Common myeloid progenitor, CD34-positive (primary cell): ENCODE results near the gene MIOX.

Experiments used
- CTCF ChIA-PET: fragments of 350-600 bp; sonication (Branson Sonifier 250); formaldehyde crosslinking; loops from one replicate; lab custom pipeline; 2021; ENCODE audit warnings: antibody characterized with exemption; lab: Charles Lee
- POLR2A ChIA-PET: fragments of 350-600 bp; sonication (Branson Sonifier 250); formaldehyde crosslinking; loops from one replicate; lab custom pipeline; 2021; ENCODE audit warnings: antibody characterized with exemption; lab: Charles Lee
- DNase-seq, 3 donors: peaks; one replicate each; pipeline versions ENCODE4 v3.0.0 to v3.0.0-alpha.2; 2013
- H3K27ac ChIP-seq, 2 experiments: 1 replicate in 1 of 2; 2 replicates in 1 of 2; pipeline ENCODE4 v1.7.0; 2013; ENCODE audit warnings: inconsistent platforms in 2 of 2, low read length in 2 of 2, mild to moderate bottlenecking in 2 of 2, low read depth in 1 of 2, moderate library complexity in 1 of 2; ENCODE audit not compliant: severe bottlenecking in 2 of 2, insufficient read depth in 1 of 2, poor library complexity in 1 of 2
- H3K27me3 ChIP-seq, 5 experiments: replicated peaks in 2 of 5; 1 replicate in 3 of 5; 2 replicates in 2 of 5; pipeline versions ENCODE4 v1.6.1 to v1.7.0; 2013; ENCODE audit warnings: low read length in 4 of 5, mild to moderate bottlenecking in 2 of 5, moderate library complexity in 2 of 5, inconsistent platforms in 1 of 5; ENCODE audit not compliant: insufficient read depth in 5 of 5, control insufficient read depth in 4 of 5
- H3K36me3 ChIP-seq, 4 experiments: 1 replicate in 2 of 4; 2 replicates in 2 of 4; pipeline versions ENCODE4 v1.6.1 to v1.7.0; 2013; ENCODE audit warnings: low read length in 3 of 4, control low read depth in 1 of 4, mild to moderate bottlenecking in 1 of 4; ENCODE audit not compliant: control insufficient read depth in 4 of 4, insufficient read depth in 4 of 4
- H3K4me1 ChIP-seq, 4 experiments: 1 replicate in 3 of 4; 2 replicates in 1 of 4; pipeline versions ENCODE4 v1.6.1 to v1.7.1; 2013; ENCODE audit warnings: low read length in 3 of 4, mild to moderate bottlenecking in 3 of 4, control low read depth in 1 of 4, inconsistent platforms in 1 of 4, moderate library complexity in 1 of 4; ENCODE audit not compliant: control insufficient read depth in 4 of 4, insufficient read depth in 4 of 4; ENCODE audit errors: control extremely low read depth in 1 of 4
- H3K4me3 ChIP-seq, 7 experiments: 1 replicate in 4 of 7; 2 replicates in 3 of 7; pipeline versions ENCODE4 v1.5.1 to v1.7.0; 2013; ENCODE audit warnings: mild to moderate bottlenecking in 7 of 7, low read length in 6 of 7, moderate library complexity in 6 of 7, inconsistent platforms in 2 of 7, low read depth in 2 of 7, control low read depth in 1 of 7; ENCODE audit not compliant: insufficient read depth in 4 of 7, control insufficient read depth in 1 of 7; ENCODE audit errors: extremely low read depth in 1 of 7
- H3K9me3 ChIP-seq, 5 experiments: 1 replicate in 4 of 5; 2 replicates in 1 of 5; pipeline versions ENCODE4 v1.6.1 to v1.7.1; 2013; ENCODE audit warnings: low read length in 4 of 5, mild to moderate bottlenecking in 2 of 5, inconsistent platforms in 1 of 5, low read depth in 1 of 5, moderate library complexity in 1 of 5; ENCODE audit not compliant: control insufficient read depth in 4 of 5, insufficient read depth in 2 of 5; ENCODE audit errors: control extremely low read depth in 1 of 5
- WGBS: methylation state at CpG from one replicate; pipeline ENCODE4 v1.1.5; 2013; ENCODE audit not compliant: insufficient coverage; 5-methylcytosine and 5-hydroxymethylcytosine counted together

The MIOX gene

GRCh38 chr22:50445880-50446707, 40.6 kb upstream of the MIOX start:
- Histone ChIP-seq H3K27ac (no peak overlapping the region), H3K9me3 (no peaks in the 10 kb centered on the region), H3K4me1 (peaks cover 0 to 15% (median 7%) of the 10 kb centered on the region in 4 experiments), H3K36me3 (peaks cover 2 to 76% (median 52%) of the 10 kb centered on the region in 4 experiments), H3K4me3 (no peak overlapping the region), H3K27me3 (no peaks in the 10 kb centered on the region)
- ChIA-PET POLR2A (no interaction called here), CTCF (no interaction called here)
- 96% methylated on average over 14 of the region's 17 CpGs for WGBS
- no peak for DNase-seq

- Histone ChIP-seq H3K36me3 (peaks cover 5 to 74% (median 46%) of the 10 kb centered on the region in 4 experiments), H3K9me3 (no peaks in the 10 kb centered on the region), H3K27me3 (no peaks in the 10 kb centered on the region), H3K4me3 (no peak overlapping the region), H3K27ac (no peak overlapping the region), H3K4me1 (peaks cover 0 to 15% (median 7%) of the 10 kb centered on the region in 4 experiments)
- CTCF ChIA-PET: no interaction called here
- no peak for DNase-seq
- whole genome bisulfite sequencing: 96% methylated on average over 52 of the region's 54 CpGs
- POLR2A ChIA-PET: no interaction called here
Measured at GRCh38 chr22:50446708-50447575, 39.7 kb upstream of the MIOX start.

GRCh38 chr22:50447576-50448551, 38.8 kb upstream of the MIOX start:
- Histone ChIP-seq H3K27me3 (no peaks in the 10 kb centered on the region), H3K4me3 (no peak overlapping the region), H3K4me1 (peaks cover 0 to 15% (median 7%) of the 10 kb centered on the region in 4 experiments), H3K27ac (no peak overlapping the region), H3K9me3 (no peaks in the 10 kb centered on the region), H3K36me3 (peaks cover 5 to 71% (median 45%) of the 10 kb centered on the region in 4 experiments)
- DNase-seq: no peak
- POLR2A ChIA-PET: interaction anchor here (0.7 kb wide), 1 partner anchor 10 kb away, joined by 3 read pairs; no protein-coding TSS in a partner anchor
- 94% methylated on average over 25 of the region's 27 CpGs for WGBS
- CTCF ChIA-PET: interaction anchor here (0.9 kb wide), 1 partner anchor 13 kb away, joined by 4 read pairs; no protein-coding TSS in a partner anchor

- DNase-seq: no peak
- CTCF ChIA-PET: interaction anchor here (2.4 to 9.2 kb wide), 2 partner anchors 13 to 44 kb away, joined by 8 to 63 read pairs; no protein-coding TSS in a partner anchor
- Histone ChIP-seq H3K4me1 (no peaks in the 10 kb centered on the region), H3K27me3 (no peaks in the 10 kb centered on the region), H3K27ac (peak overlapping the region in 1 of 2 experiments; percentile 49), H3K4me3 (no peak overlapping the region), H3K36me3 (peaks cover 18 to 69% (median 55%) of the 10 kb centered on the region in 4 experiments), H3K9me3 (no peaks in the 10 kb centered on the region)
- POLR2A ChIA-PET: no interaction called here
- WGBS: no CpG with 5 or more reads among the region's 5 CpGs
Measured at GRCh38 chr22:50452649-50453048, 34.0 kb upstream of the MIOX start.

GRCh38 chr22:50454556-50455075, 32.0 kb upstream of the MIOX start:
- Histone ChIP-seq H3K4me3 (no peak overlapping the region), H3K27me3 (no peaks in the 10 kb centered on the region), H3K36me3 (peaks cover 22 to 72% (median 53%) of the 10 kb centered on the region in 4 experiments), H3K9me3 (no peaks in the 10 kb centered on the region), H3K27ac (no peak overlapping the region), H3K4me1 (no peaks in the 10 kb centered on the region)
- no peak for DNase-seq
- ChIA-PET POLR2A (no interaction called here), CTCF (interaction anchor here (0.8 to 9.2 kb wide), 5 partner anchors 10 to 42 kb away, joined by 3 to 63 read pairs (median 4); no protein-coding TSS in a partner anchor)
- 98% methylated on average over 19 of the region's 27 CpGs for whole genome bisulfite sequencing

- Histone ChIP-seq H3K4me1 (no peaks in the 10 kb centered on the region), H3K9me3 (no peaks in the 10 kb centered on the region), H3K36me3 (peaks cover 22 to 74% (median 55%) of the 10 kb centered on the region in 4 experiments), H3K27me3 (no peaks in the 10 kb centered on the region), H3K27ac (no peak overlapping the region), H3K4me3 (no peak overlapping the region)
- over 99% methylated on average over 17 of the region's 18 CpGs for WGBS
- POLR2A ChIA-PET: no interaction called here
- CTCF ChIA-PET: interaction anchor here (0.8 to 9.2 kb wide), 3 partner anchors 15 to 41 kb away, joined by 3 to 63 read pairs (median 4); no protein-coding TSS in a partner anchor
- no peak for DNase-seq
Measured at GRCh38 chr22:50455201-50455600, 31.5 kb upstream of the MIOX start.
